HG03432 (cell line): ENCODE data around the gene GPS1.
A peak's percentile ranks its signal among the peaks of the same experiment; 100 is the strongest.

Source experiments
- ATAC-seq: cut with Tn5 transposase; IDR thresholded peaks from one replicate; pipeline ENCODE4 v1.9.1; 2021; ENCODE audit warnings: mild to moderate bottlenecking, moderate library complexity; ENCODE audit not compliant: unreplicated experiment

GPS1 gene

GRCh38 chr17:82098169-82098938 is 46.7 kb downstream of the GPS1 start, which contains the start of gene FASN:
FASN (minus strand) TSS chr17:82098236; CDS start chr17:82096445, 1,791 bp downstream.
- ATAC-seq, result peak; percentile 64

- peak; percentile 16 for ATAC-seq
Measured at GRCh38 chr17:82098939-82099763, 47.5 kb downstream of the GPS1 start.

DNA sequence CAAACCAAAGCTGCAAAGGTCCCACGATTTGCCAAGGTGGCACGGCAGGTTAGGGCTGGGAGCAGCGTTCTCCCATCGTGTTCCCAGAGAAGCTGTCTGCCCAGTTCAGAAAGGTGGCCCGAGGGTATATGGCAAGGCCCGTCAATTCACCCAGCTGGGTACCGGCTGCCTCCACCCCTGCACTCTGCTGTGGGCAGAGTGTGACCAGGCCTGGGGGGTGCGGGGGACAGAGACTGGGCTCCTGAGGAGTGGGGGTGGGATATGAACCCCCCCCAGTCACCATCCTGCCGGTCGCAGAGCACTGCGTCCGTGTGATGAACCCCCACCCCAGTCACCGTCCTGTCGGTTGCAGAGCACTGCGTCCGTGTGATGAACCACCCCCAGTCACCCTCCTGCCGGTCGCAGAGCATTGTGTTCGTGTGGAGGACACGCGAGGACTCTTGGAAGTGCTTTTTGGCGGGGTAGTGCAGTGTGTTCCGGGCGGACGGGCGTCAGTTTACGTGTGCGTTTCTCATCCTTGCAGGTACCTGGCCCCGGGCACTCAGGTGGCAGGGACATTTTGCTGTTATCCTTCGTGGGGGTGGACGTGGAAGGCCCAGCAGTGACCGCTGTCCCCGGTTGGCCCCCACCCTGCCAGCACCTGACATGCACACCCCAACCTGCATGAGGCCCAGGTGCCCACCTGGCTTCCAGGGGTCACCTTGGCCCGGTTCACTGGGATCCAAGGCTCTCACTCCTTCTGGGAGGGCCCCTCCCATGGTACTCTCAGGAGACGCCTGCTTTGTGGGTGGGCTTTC is 49.0 kb downstream of the GPS1 start:
- ATAC-seq, result no peak

- ATAC-seq, result no peak
Measured at GRCh38 chr17:82101301-82101715, 49.6 kb downstream of the GPS1 start.

DNA sequence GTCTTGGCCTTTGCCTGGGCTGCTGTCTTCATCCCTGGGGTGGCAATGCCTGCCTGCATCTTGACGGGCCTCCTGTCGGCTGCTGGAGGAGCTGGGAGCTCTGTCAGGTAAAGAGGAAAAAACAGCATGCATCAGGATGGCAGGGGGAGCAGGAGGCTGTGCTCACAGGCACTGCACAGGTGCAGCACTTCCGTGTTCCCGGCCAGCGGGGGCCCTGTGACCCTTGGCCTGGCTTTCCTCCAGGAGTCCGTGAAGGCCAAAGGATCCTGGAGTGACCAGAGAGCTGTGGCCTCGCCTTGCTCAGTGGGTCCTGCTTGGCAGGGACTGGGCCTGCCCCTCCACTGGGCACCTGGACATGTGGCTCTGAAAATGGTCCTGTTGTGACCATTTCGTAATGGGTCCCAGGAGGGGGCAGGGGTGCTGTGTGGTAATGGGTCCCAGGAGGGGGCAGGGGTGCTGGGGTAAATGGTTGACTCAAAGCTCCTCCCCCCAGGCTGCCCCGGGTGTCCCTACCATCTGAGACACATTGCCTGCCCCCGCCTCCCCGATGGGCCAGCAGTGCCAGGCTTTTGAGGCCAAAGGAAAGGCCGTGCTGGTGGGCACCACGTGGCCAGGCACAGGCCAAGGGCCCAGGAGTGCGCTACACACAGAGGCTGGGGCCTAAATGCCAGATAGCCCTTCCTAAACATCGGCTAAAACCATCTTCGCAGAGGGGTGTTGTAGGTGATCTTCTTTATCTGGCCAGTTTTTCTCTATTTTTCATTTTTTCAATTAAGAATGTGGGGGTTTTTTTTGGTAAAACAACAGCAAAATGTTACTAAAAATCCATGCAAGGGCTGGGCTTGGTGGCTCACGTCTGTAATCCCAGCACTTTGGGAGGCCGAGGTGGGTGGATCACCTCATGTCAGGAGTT is 50.3 kb downstream of the GPS1 start:
- ATAC-seq, result no peak

- ATAC-seq, result no peak
Measured at GRCh38 chr17:82103553-82104451, 52.1 kb downstream of the GPS1 start.

DNA sequence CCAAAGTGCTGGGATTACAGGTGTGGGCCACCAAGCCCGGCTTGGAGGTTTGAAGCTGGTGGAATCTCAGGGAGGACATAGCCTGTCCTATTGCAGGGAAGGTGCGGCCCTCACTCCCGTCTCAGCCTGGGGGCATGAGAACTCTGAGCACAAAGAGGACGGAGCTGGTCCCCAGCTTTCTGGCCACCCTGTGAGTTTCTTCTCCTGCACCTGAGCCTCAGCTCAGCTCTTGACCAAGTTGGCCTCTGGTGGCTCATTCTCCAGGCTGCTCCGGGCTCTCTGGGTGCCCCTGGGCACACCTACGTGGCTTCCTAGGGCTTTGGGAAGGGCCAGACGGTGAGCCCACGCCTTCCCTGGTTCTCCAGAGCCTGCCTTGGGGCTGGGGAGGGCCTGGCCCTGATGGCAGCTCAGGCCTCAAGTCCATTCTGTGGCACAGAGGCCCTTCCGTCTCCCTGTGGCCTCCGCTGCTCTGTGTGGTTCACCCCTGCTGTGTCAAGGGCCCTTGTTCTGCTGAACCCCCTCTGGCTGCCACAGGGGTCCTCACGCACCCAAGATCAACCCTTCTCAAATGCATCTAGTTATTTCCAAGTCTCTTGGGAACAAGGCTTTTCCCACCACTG is 53.2 kb downstream of the GPS1 start:
- no peak for ATAC-seq

DNA sequence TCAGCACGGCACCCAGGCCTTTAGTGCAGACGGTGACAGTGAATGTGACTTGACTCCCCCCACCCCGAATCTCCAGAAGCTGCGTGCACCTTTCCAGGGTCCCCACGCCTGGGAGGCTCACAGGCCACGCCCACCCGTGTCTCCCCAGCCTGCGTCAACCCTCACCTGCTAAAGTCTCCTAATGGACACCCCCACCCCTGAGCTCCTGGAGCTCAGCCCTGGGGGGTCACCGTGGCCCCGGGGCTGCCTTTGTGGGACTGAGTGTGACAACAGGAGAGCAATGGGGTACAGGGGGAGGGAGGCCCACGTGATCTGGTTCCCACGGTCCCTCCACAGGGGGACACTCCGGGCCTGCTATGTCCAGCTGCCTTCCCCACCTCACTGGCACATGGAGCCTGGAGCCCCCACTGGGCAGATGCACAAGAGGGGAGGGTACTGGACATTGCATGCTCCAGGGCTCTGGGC is 53.8 kb downstream of the GPS1 start:
- ATAC-seq, result no peak

DNA sequence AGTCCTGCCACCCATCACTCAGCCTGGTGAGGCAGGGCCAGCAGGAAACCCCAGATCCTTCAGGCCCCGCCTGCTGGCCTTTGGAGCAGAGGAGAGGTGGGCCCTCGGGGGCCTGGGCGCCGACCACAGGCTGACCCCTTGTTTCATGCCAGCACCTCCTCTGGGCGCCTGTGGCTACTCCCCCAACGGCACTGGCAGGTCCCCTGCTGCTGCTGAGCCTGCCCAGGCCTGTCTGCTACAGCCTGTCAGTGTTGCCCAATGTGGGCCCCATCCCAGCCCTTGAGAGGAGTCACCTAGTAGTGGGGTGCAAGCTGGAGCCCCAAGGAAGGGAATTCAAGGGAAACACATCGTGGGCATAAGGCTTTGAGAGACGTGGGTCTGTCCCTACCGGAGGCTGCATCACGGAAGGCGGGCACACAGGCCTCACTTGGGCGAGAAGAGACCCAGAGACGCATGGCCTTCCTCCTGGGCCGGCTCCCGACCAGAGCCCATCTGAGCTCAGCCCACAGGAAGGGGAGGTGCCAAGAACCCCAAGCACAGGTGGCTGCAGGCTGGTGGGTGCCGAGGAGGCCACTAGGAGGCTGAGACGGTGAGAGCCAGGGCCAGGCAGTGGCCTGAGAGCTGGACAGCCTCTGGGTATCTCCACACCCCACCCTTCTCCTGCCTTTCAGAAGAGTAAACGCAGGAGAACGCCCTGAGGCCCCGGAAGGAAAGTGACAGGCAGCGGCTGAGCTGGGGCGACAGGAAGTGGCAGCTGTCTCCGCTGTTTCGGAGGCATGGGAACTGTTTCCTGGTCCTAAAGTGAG is 54.4 kb downstream of the GPS1 start:
- ATAC-seq, result peak; percentile 77

- ATAC-seq, result no peak
Measured at GRCh38 chr17:82106688-82107305, 55.1 kb downstream of the GPS1 start.
